Stimulated activated memory B cell treated with anti-CD40 and anti-IgM and Interleukin-4, amounts not matched to agents 10 μg/mL and 1 μg/mL and 100 μg/mL, for 72 hours (primary cell): ENCODE data around the gene SPC24.
A peak's percentile ranks its signal among the peaks of the same experiment; 100 is the strongest.
"Not testable (repeated sequence)": the region's sequence is repeated elsewhere in the genome, so short reads cannot be mapped to it uniquely, and the experiment has no call there.

Experiments
- ATAC-seq: fragments of 150-1000 bp; cut with Tn5 transposase; 2 replicates; pipeline ENCODE4 v1.10.0; 2021
- H3K27ac Mint-ChIP-seq: one replicate; pipeline ENCODE4 v1.8.0; 2022; ENCODE audit warnings: mild to moderate bottlenecking, mixed read lengths
- H3K27me3 Mint-ChIP-seq: one replicate; pipeline ENCODE4 v1.8.0; 2022; ENCODE audit warnings: mixed read lengths
- H3K36me3 Mint-ChIP-seq: one replicate; pipeline ENCODE4 v1.8.0; 2022; ENCODE audit warnings: mixed read lengths
- H3K4me1 Mint-ChIP-seq: one replicate; pipeline ENCODE4 v1.8.0; 2022; ENCODE audit warnings: mixed read lengths
- H3K4me3 Mint-ChIP-seq: one replicate; pipeline ENCODE4 v1.8.0; 2022; ENCODE audit warnings: mild to moderate bottlenecking, moderate library complexity, mixed read lengths
- H3K9me3 Mint-ChIP-seq: one replicate; pipeline ENCODE4 v1.8.0; 2022; ENCODE audit warnings: mixed read lengths

Gene SPC24

GRCh38 chr19:11154683-11155047 lies 917 bp downstream of the SPC24 start:
- Mint-ChIP-seq H3K4me1 (peaks cover 8% of the 10 kb centered on the region), H3K27me3 (peaks cover 24% of the 10 kb centered on the region), H3K4me3 (peak overlapping the region; percentile 84), H3K36me3 (no peaks in the 10 kb centered on the region), H3K9me3 (no peaks in the 10 kb centered on the region), H3K27ac (no peak overlapping the region)
- ATAC-seq, result no peak

- no peaks in the 10 kb centered on the region for H3K36me3 Mint-ChIP-seq
- H3K27ac Mint-ChIP-seq, result no peak overlapping the region
- ATAC-seq, result no peak
- H3K4me3 Mint-ChIP-seq, result no peak overlapping the region
- H3K9me3 Mint-ChIP-seq, result no peaks in the 10 kb centered on the region
- H3K27me3 Mint-ChIP-seq, result peaks cover 24% of the 10 kb centered on the region
- peaks cover 8% of the 10 kb centered on the region for H3K4me1 Mint-ChIP-seq
These were observed 3.1 kb downstream of the SPC24 start for GRCh38 chr19:11152318-11153062.

GRCh38 chr19:11151181-11151580 lies 4.4 kb downstream of the SPC24 start:
- no peaks in the 10 kb centered on the region for H3K9me3 Mint-ChIP-seq
- H3K27ac Mint-ChIP-seq, result no peak overlapping the region
- no peak for ATAC-seq
- H3K27me3 Mint-ChIP-seq, result peaks cover 24% of the 10 kb centered on the region
- H3K36me3 Mint-ChIP-seq, result no peaks in the 10 kb centered on the region
- H3K4me3 Mint-ChIP-seq, result no peak overlapping the region
- peaks cover 8% of the 10 kb centered on the region for H3K4me1 Mint-ChIP-seq

- Mint-ChIP-seq H3K36me3 (no peaks in the 10 kb centered on the region), H3K27ac (no peak overlapping the region), H3K4me1 (no peaks in the 10 kb centered on the region), H3K9me3 (peaks cover 2% of the 10 kb centered on the region), H3K27me3 (peaks cover 3% of the 10 kb centered on the region), H3K4me3 (no peak overlapping the region)
- no peak for ATAC-seq
These were observed 7.6 kb downstream of the SPC24 start for GRCh38 chr19:11148001-11148400.

- Mint-ChIP-seq H3K4me3 (no peak overlapping the region), H3K27me3 (peaks cover 19% of the 10 kb centered on the region), H3K4me1 (no peaks in the 10 kb centered on the region), H3K27ac (no peak overlapping the region), H3K9me3 (peaks cover 2% of the 10 kb centered on the region), H3K36me3 (no peaks in the 10 kb centered on the region)
- no peak for ATAC-seq
These were observed 10.1 kb downstream of the SPC24 start for GRCh38 chr19:11145536-11145924.

GRCh38 chr19:11142528-11143171 lies 12.9 kb downstream of the SPC24 start:
- peaks cover 45% of the 10 kb centered on the region for H3K27me3 Mint-ChIP-seq
- peak; percentile 10 for ATAC-seq
- H3K4me3 Mint-ChIP-seq, result no peak overlapping the region
- H3K27ac Mint-ChIP-seq, result no peak overlapping the region
- H3K36me3 Mint-ChIP-seq, result no peaks in the 10 kb centered on the region
- H3K9me3 Mint-ChIP-seq, result peaks cover 2% of the 10 kb centered on the region
- peaks cover 5% of the 10 kb centered on the region for H3K4me1 Mint-ChIP-seq

GRCh38 chr19:11141937-11142527 lies 13.6 kb downstream of the SPC24 start:
- Mint-ChIP-seq H3K4me3 (no peak overlapping the region), H3K27me3 (peaks cover 51% of the 10 kb centered on the region), H3K27ac (no peak overlapping the region), H3K4me1 (peaks cover 7% of the 10 kb centered on the region), H3K36me3 (no peaks in the 10 kb centered on the region), H3K9me3 (peaks cover 2% of the 10 kb centered on the region)
- ATAC-seq, result no peak

- ATAC-seq, result no peak
- Mint-ChIP-seq H3K9me3 (peaks cover 2% of the 10 kb centered on the region), H3K27ac (no peak overlapping the region), H3K4me3 (no peak overlapping the region), H3K36me3 (no peaks in the 10 kb centered on the region), H3K4me1 (peaks cover 7% of the 10 kb centered on the region), H3K27me3 (peaks cover 63% of the 10 kb centered on the region)
These were observed 14.7 kb downstream of the SPC24 start for GRCh38 chr19:11140896-11141295.

- H3K27me3 Mint-ChIP-seq, result peaks cover 63% of the 10 kb centered on the region
- not testable (repeated sequence) for H3K27ac Mint-ChIP-seq, H3K4me1 Mint-ChIP-seq, H3K36me3 Mint-ChIP-seq, H3K9me3 Mint-ChIP-seq, H3K4me3 Mint-ChIP-seq, ATAC-seq
These were observed 15.5 kb downstream of the SPC24 start for GRCh38 chr19:11140023-11140538.

- Mint-ChIP-seq H3K27me3 (peaks cover 63% of the 10 kb centered on the region), H3K4me3 (no peak overlapping the region), H3K27ac (no peak overlapping the region), H3K9me3 (no peaks in the 10 kb centered on the region), H3K36me3 (no peaks in the 10 kb centered on the region), H3K4me1 (peaks cover 7% of the 10 kb centered on the region)
- ATAC-seq, result no peak
These were observed 16.8 kb downstream of the SPC24 start for GRCh38 chr19:11138601-11139300.

GRCh38 chr19:11137542-11138384 lies 17.8 kb downstream of the SPC24 start:
- no peaks in the 10 kb centered on the region for H3K36me3 Mint-ChIP-seq
- peak overlapping the region; percentile 62 for H3K4me3 Mint-ChIP-seq
- no peak overlapping the region for H3K27ac Mint-ChIP-seq
- H3K9me3 Mint-ChIP-seq, result no peaks in the 10 kb centered on the region
- peaks cover 7% of the 10 kb centered on the region for H3K4me1 Mint-ChIP-seq
- peak; percentile 27 for ATAC-seq
- H3K27me3 Mint-ChIP-seq, result peaks cover 63% of the 10 kb centered on the region

- peaks cover 7% of the 10 kb centered on the region for H3K36me3 Mint-ChIP-seq
- ATAC-seq, result no peak
- H3K27me3 Mint-ChIP-seq, result peaks cover 53% of the 10 kb centered on the region
- H3K27ac Mint-ChIP-seq, result no peak overlapping the region
- H3K4me3 Mint-ChIP-seq, result no peak overlapping the region
- H3K9me3 Mint-ChIP-seq, result no peaks in the 10 kb centered on the region
- peaks cover 7% of the 10 kb centered on the region for H3K4me1 Mint-ChIP-seq
These were observed 19.0 kb downstream of the SPC24 start for GRCh38 chr19:11136400-11137101.

GRCh38 chr19:11131471-11131870 lies 24.1 kb downstream of the SPC24 start:
- Mint-ChIP-seq H3K36me3 (peaks cover 21% of the 10 kb centered on the region), H3K27me3 (peaks cover 6% of the 10 kb centered on the region), H3K4me1 (peaks cover 11% of the 10 kb centered on the region), H3K4me3 (no peak overlapping the region), H3K27ac (no peak overlapping the region), H3K9me3 (no peaks in the 10 kb centered on the region)
- no peak for ATAC-seq

- H3K9me3 Mint-ChIP-seq, result no peaks in the 10 kb centered on the region
- H3K27me3 Mint-ChIP-seq, result peaks cover 1% of the 10 kb centered on the region
- H3K27ac Mint-ChIP-seq, result no peak overlapping the region
- H3K4me1 Mint-ChIP-seq, result peaks cover 11% of the 10 kb centered on the region
- H3K4me3 Mint-ChIP-seq, result no peak overlapping the region
- H3K36me3 Mint-ChIP-seq, result peaks cover 21% of the 10 kb centered on the region
- ATAC-seq, result peak; percentile 86
These were observed 24.6 kb downstream of the SPC24 start for GRCh38 chr19:11130824-11131455.
